GM23338 (cell line): ENCODE results near the gene CTSW.

Experiments used
- CREB1 ChIP-seq: fragments of 250-450 bp; sonication (Bioruptor Pico); IDR thresholded peaks from 2 replicates; pipeline ENCODE4 v1.5.0; 2020; ENCODE audit warnings: low read depth, mild to moderate bottlenecking, moderate library complexity
- CTCF ChIP-seq, 2 experiments: fragments of 200-600 bp in 1 of 2; sonication (generic) in 1 of 2; conservative IDR thresholded peaks; 2 replicates each; pipeline versions ENCODE4 v1.5.1 to v1.6.1; 2016 to 2017; ENCODE audit warnings: antibody characterized with exemption in 2 of 2, low read depth in 2 of 2, mild to moderate bottlenecking in 2 of 2, moderate library complexity in 1 of 2
- EZH2phosphoT487 ChIP-seq: fragments of 200-600 bp; sonication (generic); IDR thresholded peaks from one replicate; pipeline ENCODE4 v1.8.1; 2018; ENCODE audit warnings: antibody characterized with exemption; ENCODE audit not compliant: unreplicated experiment
- POLR2AphosphoS5 ChIP-seq: IDR thresholded peaks from 2 replicates; pipeline ENCODE4 v1.6.1; 2016; ENCODE audit warnings: antibody characterized with exemption, low read depth

- TF ChIP-seq CTCF (conservative IDR thresholded peaks at IDR 0.05; ENCODE audit: low read depth in 2 of 2): no peak
- no peak for TF ChIP-seq POLR2AphosphoS5
- TF ChIP-seq EZH2phosphoT487: no peak
- no peak for TF ChIP-seq CREB1 (CRISPR knock-in tag)
These were observed 38.0 kb downstream of the CTSW start for GRCh38 chr11:65917434-65918210.
